NT2/D1 (cell line): ENCODE results near the gene HHATL.

Experiments used
- SUZ12 ChIP-seq: IDR thresholded peaks from 2 replicates; pipeline ENCODE4 v1.6.1; 2011; ENCODE audit not compliant: insufficient read length, insufficient read depth; ENCODE audit errors: extremely low read depth
- YY1 ChIP-seq: IDR thresholded peaks from 2 replicates; pipeline ENCODE4 v1.6.1; 2011; ENCODE audit not compliant: insufficient read length, insufficient read depth
- ZNF274 ChIP-seq: IDR thresholded peaks from 2 replicates; pipeline ENCODE4 v1.6.1; 2011; ENCODE audit warnings: mild to moderate bottlenecking, low read depth, low read length

DNA sequence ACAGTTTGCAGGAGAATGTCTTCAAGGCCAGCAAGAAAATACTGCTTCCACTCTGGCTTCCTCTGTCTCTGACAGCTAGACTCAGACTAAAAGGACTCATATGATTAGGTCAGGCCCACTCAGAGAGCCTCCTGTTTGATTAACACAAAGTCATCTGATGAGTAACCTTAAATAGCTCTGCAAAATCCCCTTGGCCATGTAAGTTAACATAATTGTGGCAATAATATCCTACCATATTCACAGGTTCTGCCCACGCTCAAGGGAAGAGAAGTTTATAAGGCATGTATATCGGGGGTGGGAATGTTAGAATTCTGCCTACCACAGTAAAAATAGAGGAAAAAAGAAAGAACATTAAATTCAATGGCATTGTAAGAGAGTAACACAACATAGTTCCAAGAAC lies 20.6 kb upstream of the HHATL start:
- TF ChIP-seq YY1 (no peak), SUZ12 (no peak), ZNF274 (no peak)
